ENCODE data around the gene MOG. TPM values are rescaled to one million over a fixed set of nuclear protein-coding genes. Genes with fewer than 3 reads are reported as not detected.
"Not testable (repeated sequence)": the region's sequence is repeated elsewhere in the genome, so short reads cannot be mapped to it uniquely, and the experiment has no call there.

The MOG gene
- total and polyA plus RNA-seq, 8 donors: not detected

DNA sequence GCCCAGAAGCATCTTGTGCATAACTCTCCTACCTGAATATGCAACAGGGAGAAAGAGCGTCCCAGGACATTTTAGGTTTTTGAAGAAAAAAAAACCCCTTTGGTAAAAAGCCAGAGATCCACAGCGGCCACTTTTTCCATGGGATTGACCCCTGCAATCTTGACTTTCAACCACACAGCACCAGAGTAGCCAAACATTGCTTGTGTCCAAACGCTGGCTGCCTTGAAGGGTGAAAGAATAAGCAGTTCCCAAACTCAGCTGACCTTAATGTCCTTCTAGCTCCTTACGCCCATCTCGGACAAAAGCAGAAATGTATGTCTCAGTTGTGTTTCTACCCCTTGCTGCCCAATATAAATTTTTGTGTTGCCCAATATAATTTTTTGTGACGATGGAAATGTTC is 1.2 kb upstream of the MOG start:
- FAIRE-seq: no peak
- no peaks in the 10 kb centered on the region for H3K4me1 ChIP-seq
- H3K36me3 ChIP-seq: no peaks in the 10 kb centered on the region
- intact Hi-C loops (cut with DNase I): no loop called here
- ATAC-seq: no peak
- 49 to 58% methylated on average over 6 of the region's 6 CpGs for WGBS, 2 donors
- no peak for DNase-seq
- H3K27me3 ChIP-seq: no peaks in the 10 kb centered on the region
- no peak overlapping the region for H3K27ac ChIP-seq
- no peaks in the 10 kb centered on the region for H3K9me3 ChIP-seq
- no peak overlapping the region for H3K4me3 ChIP-seq
- TF ChIP-seq, protein P1, sequence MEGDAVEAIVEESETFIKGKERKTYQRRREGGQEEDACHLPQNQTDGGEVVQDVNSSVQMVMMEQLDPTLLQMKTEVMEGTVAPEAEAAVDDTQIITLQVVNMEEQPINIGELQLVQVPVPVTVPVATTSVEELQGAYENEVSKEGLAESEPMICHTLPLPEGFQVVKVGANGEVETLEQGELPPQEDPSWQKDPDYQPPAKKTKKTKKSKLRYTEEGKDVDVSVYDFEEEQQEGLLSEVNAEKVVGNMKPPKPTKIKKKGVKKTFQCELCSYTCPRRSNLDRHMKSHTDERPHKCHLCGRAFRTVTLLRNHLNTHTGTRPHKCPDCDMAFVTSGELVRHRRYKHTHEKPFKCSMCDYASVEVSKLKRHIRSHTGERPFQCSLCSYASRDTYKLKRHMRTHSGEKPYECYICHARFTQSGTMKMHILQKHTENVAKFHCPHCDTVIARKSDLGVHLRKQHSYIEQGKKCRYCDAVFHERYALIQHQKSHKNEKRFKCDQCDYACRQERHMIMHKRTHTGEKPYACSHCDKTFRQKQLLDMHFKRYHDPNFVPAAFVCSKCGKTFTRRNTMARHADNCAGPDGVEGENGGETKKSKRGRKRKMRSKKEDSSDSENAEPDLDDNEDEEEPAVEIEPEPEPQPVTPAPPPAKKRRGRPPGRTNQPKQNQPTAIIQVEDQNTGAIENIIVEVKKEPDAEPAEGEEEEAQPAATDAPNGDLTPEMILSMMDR (IDR thresholded peaks at IDR 0.05): no peak

DNA sequence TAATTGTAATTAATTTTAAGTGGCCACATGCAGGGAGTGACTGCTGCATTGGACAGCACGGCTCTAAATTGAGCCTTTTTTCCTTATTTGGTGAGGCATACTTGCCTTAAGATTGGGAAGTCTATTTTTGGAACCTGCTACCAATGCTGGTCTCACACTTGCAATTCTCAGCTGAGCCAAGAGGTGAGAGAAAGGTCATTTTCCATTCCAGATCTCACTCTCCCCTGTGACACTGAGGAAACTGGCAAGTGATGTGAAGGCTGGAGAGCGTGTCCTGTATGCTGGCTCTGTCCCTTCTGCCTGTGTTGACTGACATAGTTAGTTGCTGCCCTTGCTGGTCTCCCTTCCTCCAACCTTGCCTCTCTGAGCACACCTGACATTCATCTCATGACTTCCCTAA is 735 bp upstream of the MOG start:
- ATAC-seq (no peak), DNase-seq (no peak), FAIRE-seq (no peak)
- Histone ChIP-seq H3K36me3 (no peaks in the 10 kb centered on the region), H3K4me1 (no peaks in the 10 kb centered on the region), H3K9me3 (no peaks in the 10 kb centered on the region), H3K4me3 (no peak overlapping the region), H3K27ac (no peak overlapping the region), H3K27me3 (no peaks in the 10 kb centered on the region)
- TF ChIP-seq, protein P1 (IDR thresholded peaks at IDR 0.05): no peak
- intact Hi-C loops (cut with DNase I): no loop called here
- 41 to 42% methylated on average over 2 of the region's 2 CpGs for WGBS, 2 donors

DNA sequence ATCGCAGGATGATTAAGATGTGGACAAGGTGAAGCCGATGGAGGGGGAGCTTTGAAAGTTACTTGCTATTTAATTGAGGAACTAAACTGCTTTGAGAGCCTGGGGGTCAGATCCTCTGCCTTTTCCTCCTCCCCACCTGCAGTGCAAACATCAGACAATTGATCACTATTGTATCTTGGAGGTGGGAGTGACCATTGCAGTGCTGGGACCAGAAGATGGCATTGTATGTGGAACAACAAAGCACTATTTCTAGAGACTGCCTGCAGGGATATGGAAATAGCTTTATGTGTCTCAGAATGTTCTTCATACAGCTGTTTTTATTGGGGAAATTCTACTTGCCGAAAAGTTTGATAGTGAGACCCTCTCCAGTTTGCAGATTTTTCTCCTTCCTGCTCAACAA is 4.2 kb downstream of the MOG start:
- WGBS, 2 donors: 54 to 62% methylated on average over 3 of the region's 3 CpGs
- TF ChIP-seq, protein P1 (IDR thresholded peaks at IDR 0.05): no peak
- DNase-seq (no peak), FAIRE-seq (no peak), ATAC-seq (no peak)
- Histone ChIP-seq H3K9me3 (no peaks in the 10 kb centered on the region), H3K4me1 (no peaks in the 10 kb centered on the region), H3K4me3 (no peak overlapping the region), H3K36me3 (no peaks in the 10 kb centered on the region), H3K27me3 (peaks cover 0 to 8% (median 0%) of the 10 kb centered on the region in 4 donors), H3K27ac (no peak overlapping the region)
- intact Hi-C loops (cut with DNase I): no loop called here

DNA sequence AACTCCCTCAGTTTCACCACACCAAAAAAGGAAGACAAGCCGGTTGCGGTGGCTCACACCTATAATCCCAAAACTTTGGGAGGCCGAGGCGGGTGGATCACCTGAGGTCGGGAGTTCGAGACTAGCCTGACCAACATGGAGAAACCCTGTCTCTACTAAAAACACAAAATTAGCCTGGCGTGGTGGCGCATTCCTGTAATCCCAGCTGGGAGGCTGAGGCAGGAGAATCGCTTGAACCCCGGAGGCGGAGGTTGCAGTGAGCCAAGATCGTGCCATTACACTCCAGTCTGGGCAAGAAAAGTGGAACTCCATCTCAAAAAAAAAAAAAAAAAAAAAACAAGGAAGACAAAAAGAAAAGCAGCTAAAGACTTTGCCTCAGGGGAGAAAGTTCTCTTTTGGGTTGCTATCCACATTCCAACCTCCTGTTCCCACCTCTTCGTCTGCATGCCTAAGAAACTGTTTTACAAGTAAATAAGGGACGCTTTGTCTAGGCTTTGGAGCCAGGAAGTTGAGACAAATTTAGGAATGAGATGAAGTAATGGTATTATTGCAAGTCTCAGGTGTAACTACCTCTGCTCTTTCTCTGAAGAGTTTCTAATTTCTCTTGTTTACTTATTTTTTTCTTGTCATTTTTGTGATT is 4.7 kb downstream of the MOG start:
- FAIRE-seq; H3K36me3 ChIP-seq; ATAC-seq; H3K4me3 ChIP-seq; DNase-seq; intact Hi-C loops (cut with DNase I); H3K27me3 ChIP-seq; H3K9me3 ChIP-seq; H3K4me1 ChIP-seq; H3K27ac ChIP-seq: not testable (repeated sequence)
- WGBS, 2 donors: 32 to 35% methylated on average over 14 of the region's 14 CpGs

DNA sequence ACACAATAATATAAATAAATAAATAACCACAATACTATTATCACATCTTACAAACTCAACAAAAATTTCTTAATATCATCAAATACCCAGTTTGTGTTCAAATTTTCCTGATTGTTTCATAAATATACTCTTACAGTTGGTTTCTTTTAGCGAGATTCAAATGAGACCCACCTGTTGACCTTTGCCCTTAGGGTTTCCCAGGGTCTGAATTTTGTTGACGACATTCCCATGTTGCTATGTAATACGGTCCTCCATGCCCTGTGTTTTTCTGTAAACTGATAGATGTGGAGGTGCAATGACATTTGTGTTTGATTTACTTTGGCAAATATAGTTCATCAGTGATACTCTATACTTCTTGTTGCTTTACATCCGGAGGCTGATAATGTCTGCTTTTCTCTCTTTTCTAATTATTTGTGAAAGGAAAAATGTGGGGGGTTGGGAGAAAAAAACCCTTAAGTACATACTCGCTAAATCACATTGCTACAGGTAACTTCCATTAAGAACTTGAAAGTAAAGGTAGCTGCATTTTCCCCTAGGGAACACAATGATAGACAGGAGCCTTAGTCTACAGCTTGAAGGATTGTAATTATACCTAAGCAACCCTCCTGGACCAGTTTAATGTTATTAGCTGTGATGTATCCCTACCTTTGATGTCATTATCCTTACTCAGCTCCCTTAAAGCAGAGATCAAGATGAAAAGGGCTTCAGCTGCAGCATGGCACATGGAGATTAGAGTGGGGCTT is 6.6 kb downstream of the MOG start:
- DNase-seq: no peak
- TF ChIP-seq, protein P1 (IDR thresholded peaks at IDR 0.05): no peak
- H3K27ac ChIP-seq: no peak overlapping the region
- no peaks in the 10 kb centered on the region for H3K4me1 ChIP-seq
- FAIRE-seq: no peak
- 15 to 27% methylated on average over 5 of the region's 5 CpGs for WGBS, 2 donors
- H3K27me3 ChIP-seq: peaks cover 0 to 8% (median 0%) of the 10 kb centered on the region in 4 donors
- intact Hi-C loops (cut with DNase I): no loop called here
- H3K36me3 ChIP-seq: no peaks in the 10 kb centered on the region
- H3K4me3 ChIP-seq: no peak overlapping the region
- H3K9me3 ChIP-seq: no peaks in the 10 kb centered on the region
- no peak for ATAC-seq
